Measurements from ENCODE around the gene TNFRSF11A. TPM values are rescaled to one million over a fixed set of nuclear protein-coding genes. Genes with fewer than 3 reads are reported as not detected.

TNFRSF11A gene
- total and polyA plus RNA-seq, 2 donors (not counting 1 experiment from before 2014, with no cell fraction given) = 0.01 to 1.7 TPM

DNA sequence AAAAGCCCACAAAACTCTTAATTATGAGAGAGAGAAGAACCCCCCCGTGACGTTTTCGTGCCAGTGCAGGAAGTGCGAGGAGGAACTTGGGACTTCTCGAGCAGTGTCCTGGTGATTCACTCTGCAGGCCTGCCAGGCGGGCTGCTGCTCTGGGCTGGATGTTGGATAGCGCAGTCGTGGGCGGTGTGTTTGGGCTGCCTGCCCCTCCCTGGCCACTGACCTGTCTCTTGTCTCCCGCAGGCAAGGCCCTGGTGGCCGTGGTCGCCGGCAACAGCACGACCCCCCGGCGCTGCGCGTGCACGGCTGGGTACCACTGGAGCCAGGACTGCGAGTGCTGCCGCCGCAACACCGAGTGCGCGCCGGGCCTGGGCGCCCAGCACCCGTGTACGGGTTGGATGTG lies 29.0 kb downstream of the TNFRSF11A start:
- POLR2A ChIA-PET = no interaction called here
- WGBS (ENCODE audit: insufficient coverage) = 94% methylated on average over 29 of the region's 29 CpGs
- Mint-ChIP-seq H3K4me1 (no peaks in the 10 kb centered on the region), H3K27ac (no peak overlapping the region), H3K4me3 (no peak overlapping the region), H3K9me3 (ENCODE audit: insufficient read depth) (no peaks in the 10 kb centered on the region), H3K27me3 (peaks cover 4% of the 10 kb centered on the region)
- H3K4me1 ChIP-seq (ENCODE audit: control insufficient read depth in 2 of 2, insufficient read depth in 2 of 2, low read length in 2 of 2) = no peaks in the 10 kb centered on the region
- TF ChIP-seq CTCF (IDR thresholded peaks at IDR 0.05) (no peak), EZH2 (IDR thresholded peaks at IDR 0.05; ENCODE audit: borderline replicate concordance, insufficient read depth, low read depth, low read length, poor library complexity, severe bottlenecking) (no peak)
- ATAC-seq (ENCODE audit: low read depth) (no peak), DNase-seq (no peak)
- no peak overlapping the region for H2AFZ ChIP-seq (ENCODE audit: insufficient read depth, low read depth, low read length, poor library complexity, severe bottlenecking)
- H3K36me3 ChIP-seq (replicated peaks in 1 of 2; ENCODE audit: control extremely low read depth in 1 of 2, control insufficient read depth in 1 of 2, extremely low read depth in 1 of 2, insufficient read depth in 2 of 2, low read length in 1 of 2) = no peaks in the 10 kb centered on the region
- H3K9me3 ChIP-seq (ENCODE audit: control extremely low read depth in 1 of 3, control insufficient read depth in 2 of 3, insufficient read depth in 1 of 3, low read length in 2 of 3) = no peaks in the 10 kb centered on the region
- intact Hi-C loops (cut with micrococcal nuclease) = no loop called here
- no peaks in the 10 kb centered on the region for H3K79me2 ChIP-seq (ENCODE audit: control insufficient read depth, insufficient read depth, low read length)
- H3K9ac ChIP-seq (ENCODE audit: low read length) = no peak overlapping the region
- H3K27ac ChIP-seq (ENCODE audit: low read length in 2 of 2) = no peak overlapping the region
- no peak overlapping the region for H3K4me3 ChIP-seq (ENCODE audit: control extremely low read depth in 1 of 5, extremely low read depth in 1 of 5, insufficient read depth in 1 of 5, low read depth in 2 of 5, low read length in 4 of 5)
- CTCF ChIA-PET = no interaction called here
- no peaks in the 10 kb centered on the region for H3K27me3 ChIP-seq (replicated peaks in 1 of 4; ENCODE audit: control extremely low read depth in 1 of 4, control insufficient read depth in 3 of 4, insufficient read depth in 4 of 4, low read length in 3 of 4)
- no peak overlapping the region for H3K4me2 ChIP-seq (replicated peaks; ENCODE audit: low read depth, low read length, poor library complexity, severe bottlenecking)
- no peaks in the 10 kb centered on the region for H4K20me1 ChIP-seq (ENCODE audit: control insufficient read depth, insufficient read depth, low read length, poor library complexity, severe bottlenecking)

DNA sequence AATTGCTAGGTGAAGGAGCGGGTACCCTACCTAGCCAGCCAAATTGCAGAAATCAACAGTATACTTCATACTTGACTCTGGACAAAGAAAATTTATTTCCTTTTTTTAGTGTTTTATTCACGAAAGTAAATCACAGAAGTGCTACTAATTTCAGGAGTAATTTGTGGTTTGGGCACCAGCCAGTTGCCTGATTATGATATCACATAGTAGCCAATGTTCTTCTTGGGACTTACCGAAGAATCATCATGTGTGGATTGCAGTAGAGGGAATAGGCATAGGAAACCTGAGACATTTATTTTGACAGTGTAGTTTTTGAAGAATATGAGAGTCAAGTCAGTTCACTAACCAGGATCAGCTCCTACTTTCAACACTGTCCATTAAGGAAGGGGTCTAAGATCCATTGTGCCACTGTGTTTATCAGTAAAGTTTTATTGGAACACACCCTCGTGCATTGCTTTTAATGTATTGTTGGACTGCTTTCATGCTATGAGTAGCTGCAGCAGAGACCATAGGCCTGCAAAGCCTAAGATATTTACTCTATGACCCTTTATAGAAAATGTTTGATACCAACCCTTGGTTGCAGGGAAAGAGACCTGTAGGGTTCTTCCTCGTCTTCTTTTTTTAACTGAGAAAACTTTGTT lies 32.1 kb downstream of the TNFRSF11A start:
- H3K27me3 ChIP-seq (replicated peaks in 1 of 4; ENCODE audit: control extremely low read depth in 1 of 4, control insufficient read depth in 3 of 4, insufficient read depth in 4 of 4, low read length in 3 of 4) = no peaks in the 10 kb centered on the region
- H3K27ac ChIP-seq (ENCODE audit: low read length in 2 of 2) = no peak overlapping the region
- Mint-ChIP-seq H3K27ac (no peak overlapping the region), H3K27me3 (peaks cover 4% of the 10 kb centered on the region), H3K4me3 (no peak overlapping the region), H3K9me3 (ENCODE audit: insufficient read depth) (no peaks in the 10 kb centered on the region), H3K4me1 (no peaks in the 10 kb centered on the region)
- no peaks in the 10 kb centered on the region for H3K9me3 ChIP-seq (ENCODE audit: control extremely low read depth in 1 of 3, control insufficient read depth in 2 of 3, insufficient read depth in 1 of 3, low read length in 2 of 3)
- ATAC-seq (ENCODE audit: low read depth) (no peak), DNase-seq (no peak)
- H3K4me1 ChIP-seq (ENCODE audit: control insufficient read depth in 2 of 2, insufficient read depth in 2 of 2, low read length in 2 of 2) = no peaks in the 10 kb centered on the region
- H3K4me3 ChIP-seq (ENCODE audit: control extremely low read depth in 1 of 5, extremely low read depth in 1 of 5, insufficient read depth in 1 of 5, low read depth in 2 of 5, low read length in 4 of 5) = no peak overlapping the region
- H3K79me2 ChIP-seq (ENCODE audit: control insufficient read depth, insufficient read depth, low read length) = no peaks in the 10 kb centered on the region
- H3K9ac ChIP-seq (ENCODE audit: low read length) = no peak overlapping the region
- TF ChIP-seq EZH2 (IDR thresholded peaks at IDR 0.05; ENCODE audit: borderline replicate concordance, insufficient read depth, low read depth, low read length, poor library complexity, severe bottlenecking) = no peak
- TF ChIP-seq CTCF (IDR thresholded peaks at IDR 0.05) = no peak
- H3K36me3 ChIP-seq (replicated peaks in 1 of 2; ENCODE audit: control extremely low read depth in 1 of 2, control insufficient read depth in 1 of 2, extremely low read depth in 1 of 2, insufficient read depth in 2 of 2, low read length in 1 of 2) = no peaks in the 10 kb centered on the region
- no peak overlapping the region for H3K4me2 ChIP-seq (replicated peaks; ENCODE audit: low read depth, low read length, poor library complexity, severe bottlenecking)
- intact Hi-C loops (cut with micrococcal nuclease) = no loop called here
- no peaks in the 10 kb centered on the region for H4K20me1 ChIP-seq (ENCODE audit: control insufficient read depth, insufficient read depth, low read length, poor library complexity, severe bottlenecking)
- ChIA-PET CTCF (no interaction called here), POLR2A (no interaction called here)
- no peak overlapping the region for H2AFZ ChIP-seq (ENCODE audit: insufficient read depth, low read depth, low read length, poor library complexity, severe bottlenecking)
- 93% methylated on average over 2 of the region's 5 CpGs for WGBS (ENCODE audit: insufficient coverage)

Measured in B cell (primary cell).